SK-N-SH treated with all-trans-retinoic acid at 6 μM for 48 hours (cell line): Measurements from ENCODE around the gene SLC7A8.

Experiments used
- ATAC-seq: fragments of 200-7000 bp; cut with Tn5 transposase; 3 replicates; pipeline ENCODE4 v1.9.1; 2020; ENCODE audit warnings: mild to moderate bottlenecking, moderate library complexity
- BACH2 ChIP-seq: fragments of 250-450 bp; sonication (Bioruptor Pico); IDR thresholded peaks from 2 replicates; pipeline ENCODE4 v1.9.0; 2021; ENCODE audit warnings: mild to moderate bottlenecking, borderline replicate concordance
- ESRRG ChIP-seq: fragments of 250-450 bp; sonication (Bioruptor Pico); IDR thresholded peaks from 2 replicates; pipeline ENCODE4 v1.6.1; 2021; ENCODE audit warnings: mild to moderate bottlenecking
- GLIS3 ChIP-seq: fragments of 250-450 bp; sonication (Bioruptor Pico); IDR thresholded peaks from 2 replicates; pipeline ENCODE4 v1.5.0; 2020; ENCODE audit warnings: mild to moderate bottlenecking, moderate library complexity
- OSR1 ChIP-seq: fragments of 250-450 bp; sonication (Bioruptor Pico); IDR thresholded peaks from 2 replicates; pipeline ENCODE4 v1.8.0; 2022; ENCODE audit warnings: moderate library complexity, mild to moderate bottlenecking, inconsistent platforms
- POU6F1 ChIP-seq: fragments of 250-450 bp; sonication (Bioruptor Pico); IDR thresholded peaks from 2 replicates; pipeline ENCODE4 v1.8.0; 2021; ENCODE audit warnings: low read depth, mild to moderate bottlenecking, moderate library complexity, borderline replicate concordance
- SNAI2 ChIP-seq: fragments of 250-450 bp; sonication (Bioruptor Pico); IDR thresholded peaks from 2 replicates; pipeline ENCODE4 v1.5.0; 2020; ENCODE audit warnings: mild to moderate bottlenecking, moderate library complexity
- TCF4 ChIP-seq: fragments of 250-450 bp; sonication (Bioruptor Pico); IDR thresholded peaks from 2 replicates; pipeline ENCODE4 v1.8.0; 2021; ENCODE audit warnings: mild to moderate bottlenecking, moderate library complexity, borderline replicate concordance
- TOX ChIP-seq: fragments of 250-450 bp; sonication (Bioruptor Pico); IDR thresholded peaks from 2 replicates; pipeline ENCODE4 v1.8.0; 2021; ENCODE audit warnings: mild to moderate bottlenecking, moderate library complexity, borderline replicate concordance
- TSHZ2 ChIP-seq: fragments of 250-450 bp; sonication (Bioruptor Pico); IDR thresholded peaks from 2 replicates; pipeline ENCODE4 v1.5.0; 2020; ENCODE audit warnings: mild to moderate bottlenecking, moderate library complexity
- ZFP3 ChIP-seq: fragments of 250-450 bp; sonication (Bioruptor Pico); IDR thresholded peaks from 2 replicates; pipeline ENCODE4 v1.5.0; 2020; ENCODE audit warnings: mild to moderate bottlenecking, moderate library complexity
- ZNF70 ChIP-seq: fragments of 450-650 bp; formaldehyde crosslinking; IDR thresholded peaks from 2 replicates; pipeline ENCODE4 v1.5.0; 2020; ENCODE audit warnings: mild to moderate bottlenecking, moderate library complexity
- ZNF8 ChIP-seq: fragments of 450-650 bp; formaldehyde crosslinking; IDR thresholded peaks from 2 replicates; pipeline ENCODE4 v1.5.0; 2020; ENCODE audit warnings: mild to moderate bottlenecking, moderate library complexity
- TF ChIP-seq, protein P1 (sequence below): fragments of 250-450 bp; sonication (Bioruptor Pico); IDR thresholded peaks from 2 replicates; pipeline ENCODE4 v1.5.1; 2021; ENCODE audit warnings: mild to moderate bottlenecking, moderate library complexity
- TF ChIP-seq, protein P2 (sequence below): fragments of 250-450 bp; sonication (Bioruptor Pico); IDR thresholded peaks from 2 replicates; pipeline ENCODE4 v1.5.1; 2020; ENCODE audit warnings: low read depth, mild to moderate bottlenecking, moderate library complexity

SLC7A8 gene

GRCh38 chr14:23182372-23183157 is 895 bp downstream of the SLC7A8 start (continued):
- TF ChIP-seq TSHZ2: no peak
- TF ChIP-seq ZNF70: no peak
- TF ChIP-seq ZFP3 (CRISPR knock-in tag): no peak
- TF ChIP-seq ESRRG (CRISPR knock-in tag): no peak

DNA sequence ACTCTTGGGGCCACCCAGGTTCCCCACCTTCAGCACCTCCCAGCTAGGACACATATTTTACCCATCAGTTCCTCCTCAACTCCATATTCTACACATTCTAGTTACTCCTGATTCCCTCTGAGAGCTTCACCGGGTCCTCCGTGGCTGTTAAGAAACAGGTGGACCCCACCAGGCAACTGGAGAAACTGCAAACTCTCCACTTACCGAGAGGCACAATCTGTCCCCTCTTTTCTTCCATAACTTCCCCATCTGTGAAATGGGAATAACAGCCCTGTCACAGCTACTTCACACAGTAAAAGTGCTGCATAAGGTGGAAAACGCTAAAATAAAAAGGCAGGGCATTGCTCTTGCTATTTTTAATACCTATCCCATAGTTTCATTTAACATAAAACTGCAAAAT is 1.5 kb downstream of the SLC7A8 start:
- no peak for ATAC-seq
- TF ChIP-seq OSR1 (CRISPR knock-in tag): no peak
- TF ChIP-seq, protein P1, sequence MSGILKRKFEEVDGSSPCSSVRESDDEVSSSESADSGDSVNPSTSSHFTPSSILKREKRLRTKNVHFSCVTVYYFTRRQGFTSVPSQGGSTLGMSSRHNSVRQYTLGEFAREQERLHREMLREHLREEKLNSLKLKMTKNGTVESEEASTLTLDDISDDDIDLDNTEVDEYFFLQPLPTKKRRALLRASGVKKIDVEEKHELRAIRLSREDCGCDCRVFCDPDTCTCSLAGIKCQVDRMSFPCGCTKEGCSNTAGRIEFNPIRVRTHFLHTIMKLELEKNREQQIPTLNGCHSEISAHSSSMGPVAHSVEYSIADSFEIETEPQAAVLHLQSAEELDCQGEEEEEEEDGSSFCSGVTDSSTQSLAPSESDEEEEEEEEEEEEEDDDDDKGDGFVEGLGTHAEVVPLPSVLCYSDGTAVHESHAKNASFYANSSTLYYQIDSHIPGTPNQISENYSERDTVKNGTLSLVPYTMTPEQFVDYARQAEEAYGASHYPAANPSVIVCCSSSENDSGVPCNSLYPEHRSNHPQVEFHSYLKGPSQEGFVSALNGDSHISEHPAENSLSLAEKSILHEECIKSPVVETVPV: no peak
- no peak for TF ChIP-seq ZNF8 (CRISPR knock-in tag)
- TF ChIP-seq, protein P2, sequence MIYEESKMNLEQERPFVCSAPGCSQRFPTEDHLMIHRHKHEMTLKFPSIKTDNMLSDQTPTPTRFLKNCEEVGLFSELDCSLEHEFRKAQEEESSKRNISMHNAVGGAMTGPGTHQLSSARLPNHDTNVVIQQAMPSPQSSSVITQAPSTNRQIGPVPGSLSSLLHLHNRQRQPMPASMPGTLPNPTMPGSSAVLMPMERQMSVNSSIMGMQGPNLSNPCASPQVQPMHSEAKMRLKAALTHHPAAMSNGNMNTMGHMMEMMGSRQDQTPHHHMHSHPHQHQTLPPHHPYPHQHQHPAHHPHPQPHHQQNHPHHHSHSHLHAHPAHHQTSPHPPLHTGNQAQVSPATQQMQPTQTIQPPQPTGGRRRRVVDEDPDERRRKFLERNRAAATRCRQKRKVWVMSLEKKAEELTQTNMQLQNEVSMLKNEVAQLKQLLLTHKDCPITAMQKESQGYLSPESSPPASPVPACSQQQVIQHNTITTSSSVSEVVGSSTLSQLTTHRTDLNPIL (CRISPR knock-in tag): no peak
- no peak for TF ChIP-seq TCF4 (CRISPR knock-in tag)
- TF ChIP-seq TOX: no peak

DNA sequence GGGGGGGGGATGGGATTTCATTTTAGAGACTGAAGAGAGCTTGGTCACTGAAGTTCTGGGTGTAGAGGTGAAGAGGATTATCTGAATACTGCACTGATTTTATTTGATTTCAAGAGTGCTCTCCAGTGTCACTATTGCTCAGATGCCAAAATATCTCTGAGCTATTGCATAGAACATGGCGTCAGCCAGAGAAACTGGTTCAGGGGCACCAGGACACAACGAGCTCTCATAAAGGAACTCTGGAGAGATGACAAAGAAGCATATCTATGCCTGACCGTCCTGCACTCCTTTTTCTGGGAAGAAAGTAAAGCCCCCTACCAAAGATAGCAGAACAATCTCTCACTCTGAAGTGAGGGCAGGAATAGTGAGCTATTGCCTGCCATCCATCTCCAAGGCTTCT is 2.0 kb downstream of the SLC7A8 start:
- no peak for ATAC-seq
- no peak for TF ChIP-seq TOX
- no peak for TF ChIP-seq BACH2
- no peak for TF ChIP-seq GLIS3 (CRISPR knock-in tag)
- TF ChIP-seq, protein P1: no peak

DNA sequence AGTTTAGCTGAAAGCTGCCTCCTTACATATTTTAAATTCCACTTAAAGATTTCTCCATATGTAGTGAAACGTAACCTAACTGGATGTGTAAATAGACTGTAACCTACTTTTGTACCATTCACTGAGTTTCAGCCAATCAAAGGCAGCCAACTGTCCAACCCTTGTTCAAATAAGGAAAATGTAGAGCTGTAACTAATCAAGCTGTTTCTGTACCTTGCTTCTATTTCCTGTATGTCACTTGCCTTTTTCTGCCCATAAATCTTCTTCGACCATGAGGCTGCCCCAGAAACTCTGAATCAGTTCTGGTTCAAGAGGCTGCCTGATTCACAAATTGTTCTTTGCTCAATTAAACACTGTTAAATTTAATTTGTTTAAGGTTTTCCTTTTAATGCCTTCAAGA is 6.3 kb downstream of the SLC7A8 start:
- ATAC-seq: peak; percentile 30; the same call in 1 of the 3 replicates
- TF ChIP-seq OSR1 (CRISPR knock-in tag) (no peak), SNAI2 (CRISPR knock-in tag) (no peak), TSHZ2 (no peak), TOX (no peak)

DNA sequence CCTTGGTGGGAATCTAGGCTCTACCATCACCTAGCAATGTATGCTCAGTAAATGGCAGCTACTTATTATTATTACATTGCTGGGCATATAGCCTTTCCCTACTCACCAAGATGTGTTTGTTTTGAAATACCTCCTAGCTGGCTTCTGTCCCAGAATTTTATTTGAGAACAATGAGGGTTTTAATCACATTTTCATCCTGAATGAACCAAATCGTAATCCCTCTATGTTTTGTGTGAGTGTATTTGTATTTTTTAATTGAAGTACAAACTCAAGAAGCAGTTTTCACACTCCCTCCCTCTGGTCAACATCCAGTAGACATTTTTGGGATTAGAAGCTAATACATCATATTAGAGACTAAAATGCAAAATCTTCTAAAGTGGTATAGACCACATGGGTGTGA is 7.6 kb downstream of the SLC7A8 start:
- no peak for TF ChIP-seq ESRRG (CRISPR knock-in tag)
- TF ChIP-seq POU6F1 (CRISPR knock-in tag): no peak
- ATAC-seq: no peak
